Sigmoid colon (tissue), 7 donors: ENCODE data around the gene SPC24. TPM values are rescaled to one million over a fixed set of nuclear protein-coding genes. Genes with fewer than 3 reads are reported as not detected.
"Not testable (repeated sequence)": the region's sequence is repeated elsewhere in the genome, so short reads cannot be mapped to it uniquely, and the experiment has no call there.

Source experiments
- DNase-seq: peaks from one replicate; pipeline ENCODE4 v3.0.0-alpha.2; 2019
- H3K27ac ChIP-seq, 4 donors: fragments of 200-600 bp; sonication (generic); one replicate each; pipeline ENCODE4 v1.5.1; 2016 to 2019; ENCODE audit warnings: mild to moderate bottlenecking in 1 of 4
- H3K27me3 ChIP-seq, 3 donors: fragments of 200-600 bp; sonication (generic); one replicate each; pipeline ENCODE4 v1.5.1; 2019; ENCODE audit warnings: mild to moderate bottlenecking in 1 of 3
- H3K36me3 ChIP-seq, 4 donors: fragments of 200-600 bp; sonication (generic); one replicate each; pipeline ENCODE4 v1.5.1; 2016 to 2019
- H3K4me1 ChIP-seq, 4 donors: fragments of 200-600 bp; sonication (generic); one replicate each; pipeline ENCODE4 v1.5.1; 2017 to 2019
- H3K4me3 ChIP-seq, 4 donors: fragments of 200-600 bp; sonication (generic); one replicate each; pipeline ENCODE4 v1.5.1; 2017 to 2019; ENCODE audit warnings: mild to moderate bottlenecking in 2 of 4, moderate library complexity in 1 of 4
- H3K9me3 ChIP-seq, 4 donors: fragments of 200-600 bp in 3 of 4; sonication (generic) in 3 of 4; one replicate each; pipeline versions ENCODE4 v1.5.1 to v1.6.1; 2013 to 2019
- CTCF ChIP-seq, 4 experiments: fragments of 450-650 bp in 3 of 4; fragments of 200-600 bp in 1 of 4; IDR thresholded peaks; one replicate each; pipeline ENCODE4 v1.5.1; 2016 to 2019; ENCODE audit warnings: antibody characterized with exemption in 4 of 4, mild to moderate bottlenecking in 3 of 4, moderate library complexity in 2 of 4
- EP300 ChIP-seq, 4 donors: sonication (generic); formaldehyde crosslinking; IDR thresholded peaks; one replicate each; pipeline ENCODE4 v1.6.1; 2017; ENCODE audit warnings: antibody characterized with exemption in 4 of 4
- POLR2A ChIP-seq, 2 donors: fragments of 450-650 bp; IDR thresholded peaks; one replicate each; pipeline ENCODE4 v1.6.1; 2016; ENCODE audit warnings: antibody characterized with exemption in 2 of 2, mild to moderate bottlenecking in 2 of 2, moderate library complexity in 2 of 2
- POLR2AphosphoS5 ChIP-seq, 4 donors: sonication (generic); formaldehyde crosslinking; IDR thresholded peaks; one replicate each; pipeline ENCODE4 v1.6.1; 2017; ENCODE audit warnings: antibody characterized with exemption in 4 of 4
- WGBS, 2 donors: extraction: QIAGEN DNeasy Blood & Tissue Kit; methylation state at CpG; one replicate each; pipeline ENCODE4 v1.1.7; 2013; 5-methylcytosine and 5-hydroxymethylcytosine counted together
- intact Hi-C: fragments of 100-400 bp; cut with DNase I; formaldehyde crosslinking; loops from one replicate; pipeline ENCODE4 v1.15.1; 2023
- polyA plus RNA-seq, 3 donors: library from polyadenylated mRNA; stranded (reverse); fragments of 200-250 nt; gene quantifications; one replicate each; pipeline ENCODE4 v1.2.3, GENCODE V29; 2013
- total RNA-seq, 4 donors: library from RNA; depleted of rRNA; stranded (reverse); fragments of >200 nt; gene quantifications; one replicate each; pipeline ENCODE4 v1.1.0, GENCODE V29; 2016
- donor health status: healthy with polysubstance abuse.
- donor health status: Bipolar disorder and iron deficiency.
- donor health status: healthy.

SPC24 gene
- total and polyA plus RNA-seq, 7 donors = 0.99 to 13.0 (median 2.1) TPM

- TF ChIP-seq POLR2AphosphoS5 (IDR thresholded peaks at IDR 0.05) (peak in 3 of 4 donors; percentile 23 to 80 (median 47)), EP300 (IDR thresholded peaks at IDR 0.05) (peak in 1 of 4 donors; percentile 20)
- peak overlapping the region in 1 of 4 donors; percentile 10 for H3K4me3 ChIP-seq
- peaks cover 4 to 75% (median 68%) of the 10 kb centered on the region in 4 donors for H3K4me1 ChIP-seq
- 83 to 91% methylated on average over 8 of the region's 8 CpGs for WGBS, 2 donors
- H3K27me3 ChIP-seq, H3K9me3 ChIP-seq, DNase-seq, intact Hi-C loops: not testable (repeated sequence)
- H3K27ac ChIP-seq = peak overlapping the region; percentile 91 to 98 (median 94)
- peaks cover 36 to 70% (median 57%) of the 10 kb centered on the region in 4 donors for H3K36me3 ChIP-seq
Observed at GRCh38 chr19:11180975-11181374, 25.4 kb upstream of the SPC24 start.

GRCh38 chr19:11180346-11180745 is 24.8 kb upstream of the SPC24 start:
- Histone ChIP-seq H3K36me3 (peaks cover 36 to 70% (median 59%) of the 10 kb centered on the region in 4 donors), H3K9me3 (no peaks in the 10 kb centered on the region), H3K27me3 (no peaks in the 10 kb centered on the region), H3K4me3 (peak overlapping the region in 1 of 4 donors; percentile 10), H3K4me1 (peaks cover 4 to 68% (median 61%) of the 10 kb centered on the region in 4 donors), H3K27ac (peak overlapping the region; percentile 91 to 98 (median 94))
- 72 to 78% methylated on average over 8 of the region's 8 CpGs for WGBS, 2 donors
- TF ChIP-seq EP300 (IDR thresholded peaks at IDR 0.05) (no peak), POLR2A (IDR thresholded peaks at IDR 0.05) (no peak), CTCF (IDR thresholded peaks at IDR 0.05) (no peak), POLR2AphosphoS5 (IDR thresholded peaks at IDR 0.05) (no peak)
- intact Hi-C loops = no loop called here
- no peak for DNase-seq

- Histone ChIP-seq H3K4me1 (peaks cover 4 to 63% (median 56%) of the 10 kb centered on the region in 4 donors), H3K4me3 (peak overlapping the region in 1 of 4 donors; percentile 10), H3K27ac (peak overlapping the region; percentile 91 to 98 (median 94)), H3K27me3 (no peaks in the 10 kb centered on the region), H3K36me3 (peaks cover 32 to 72% (median 58%) of the 10 kb centered on the region in 4 donors), H3K9me3 (no peaks in the 10 kb centered on the region)
- 46 to 49% methylated on average over 11 of the region's 11 CpGs for WGBS, 2 donors
- DNase-seq = no peak
- TF ChIP-seq POLR2A (IDR thresholded peaks at IDR 0.05) = no peak
- no peak for TF ChIP-seq EP300 (IDR thresholded peaks at IDR 0.05)
- TF ChIP-seq POLR2AphosphoS5 (IDR thresholded peaks at IDR 0.05) = no peak
- no peak for TF ChIP-seq CTCF (IDR thresholded peaks at IDR 0.05)
- intact Hi-C loops = no loop called here
Observed at GRCh38 chr19:11179716-11180297, 24.2 kb upstream of the SPC24 start.

GRCh38 chr19:11179145-11179465 is 23.5 kb upstream of the SPC24 start:
- H3K9me3 ChIP-seq, DNase-seq, H3K4me3 ChIP-seq, intact Hi-C loops, H3K27me3 ChIP-seq: not testable (repeated sequence)
- WGBS, 2 donors = 76 to 85% methylated on average over 9 of the region's 9 CpGs
- Histone ChIP-seq H3K27ac (peak overlapping the region; percentile 91 to 98 (median 94)), H3K4me1 (peaks cover 3 to 56% (median 49%) of the 10 kb centered on the region in 4 donors), H3K36me3 (peaks cover 33 to 72% (median 64%) of the 10 kb centered on the region in 4 donors)

- WGBS, 2 donors = 93 to 94% methylated on average over 9 of the region's 9 CpGs
- no peak for DNase-seq
- Histone ChIP-seq H3K4me3 (no peak overlapping the region), H3K4me1 (peaks cover 0 to 51% (median 45%) of the 10 kb centered on the region in 4 donors), H3K36me3 (peaks cover 48 to 75% (median 67%) of the 10 kb centered on the region in 4 donors), H3K9me3 (no peaks in the 10 kb centered on the region), H3K27me3 (no peaks in the 10 kb centered on the region), H3K27ac (peak overlapping the region; percentile 91 to 98 (median 94))
- TF ChIP-seq CTCF (IDR thresholded peaks at IDR 0.05) = no peak
- TF ChIP-seq EP300 (IDR thresholded peaks at IDR 0.05) = no peak
- TF ChIP-seq POLR2AphosphoS5 (IDR thresholded peaks at IDR 0.05) = peak in 2 of 4 donors; percentile 3 to 26
- TF ChIP-seq POLR2A (IDR thresholded peaks at IDR 0.05) = no peak
- intact Hi-C loops = no loop called here
Observed at GRCh38 chr19:11177592-11177991, 22.0 kb upstream of the SPC24 start.
